Prostate gland (tissue), 2 donors: Measurements from ENCODE around the gene KRT85.

ENCODE experiments used
- POLR2A ChIP-seq: fragments of 450-650 bp; IDR thresholded peaks from one replicate; pipeline ENCODE4 v1.6.1; 2016; ENCODE audit warnings: antibody characterized with exemption, mild to moderate bottlenecking
- POLR2AphosphoS5 ChIP-seq: sonication (generic); formaldehyde crosslinking; IDR thresholded peaks from one replicate; pipeline ENCODE4 v1.6.1; 2017; ENCODE audit warnings: antibody characterized with exemption
- TF ChIP-seq, protein P1 (sequence below), 4 experiments: fragments of 200-600 bp in 2 of 4; fragments of 450-650 bp in 2 of 4; sonication (generic) in 2 of 4; IDR thresholded peaks; 1 replicate in 3 of 4; 2 replicates in 1 of 4; pipeline ENCODE4 v1.5.1; 2016 to 2019; ENCODE audit warnings: antibody characterized with exemption in 4 of 4, mild to moderate bottlenecking in 2 of 4, moderate library complexity in 2 of 4

DNA sequence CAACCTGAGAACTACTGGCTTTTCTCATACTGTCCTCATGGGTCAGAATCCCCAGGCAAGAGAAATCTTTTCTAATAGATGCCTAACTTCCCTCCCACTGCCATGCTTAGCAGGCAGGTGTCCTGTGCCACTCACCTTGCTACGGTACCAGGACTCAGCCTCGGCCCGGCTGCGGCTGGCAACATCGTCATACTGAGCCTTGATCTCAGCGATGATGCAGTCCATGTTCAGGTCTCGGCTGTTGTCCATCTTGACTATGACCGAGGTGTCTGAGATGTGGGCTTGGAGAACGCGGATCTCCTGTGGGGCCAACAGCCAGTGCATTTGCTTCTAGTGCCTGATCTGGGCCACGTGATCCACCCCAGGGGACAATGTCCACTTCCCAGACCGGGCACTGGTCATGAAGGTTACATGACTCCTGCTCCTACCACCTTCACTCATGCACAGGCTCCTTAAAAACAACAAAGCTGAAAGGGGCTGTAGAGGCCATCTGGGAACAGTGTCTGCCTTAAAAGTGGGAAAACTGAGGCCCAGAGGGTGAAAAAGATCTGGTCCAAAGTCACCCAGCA is 4.1 kb downstream of the KRT85 start:
- TF ChIP-seq POLR2A (no peak), POLR2AphosphoS5 (no peak)
- TF ChIP-seq, protein P1, sequence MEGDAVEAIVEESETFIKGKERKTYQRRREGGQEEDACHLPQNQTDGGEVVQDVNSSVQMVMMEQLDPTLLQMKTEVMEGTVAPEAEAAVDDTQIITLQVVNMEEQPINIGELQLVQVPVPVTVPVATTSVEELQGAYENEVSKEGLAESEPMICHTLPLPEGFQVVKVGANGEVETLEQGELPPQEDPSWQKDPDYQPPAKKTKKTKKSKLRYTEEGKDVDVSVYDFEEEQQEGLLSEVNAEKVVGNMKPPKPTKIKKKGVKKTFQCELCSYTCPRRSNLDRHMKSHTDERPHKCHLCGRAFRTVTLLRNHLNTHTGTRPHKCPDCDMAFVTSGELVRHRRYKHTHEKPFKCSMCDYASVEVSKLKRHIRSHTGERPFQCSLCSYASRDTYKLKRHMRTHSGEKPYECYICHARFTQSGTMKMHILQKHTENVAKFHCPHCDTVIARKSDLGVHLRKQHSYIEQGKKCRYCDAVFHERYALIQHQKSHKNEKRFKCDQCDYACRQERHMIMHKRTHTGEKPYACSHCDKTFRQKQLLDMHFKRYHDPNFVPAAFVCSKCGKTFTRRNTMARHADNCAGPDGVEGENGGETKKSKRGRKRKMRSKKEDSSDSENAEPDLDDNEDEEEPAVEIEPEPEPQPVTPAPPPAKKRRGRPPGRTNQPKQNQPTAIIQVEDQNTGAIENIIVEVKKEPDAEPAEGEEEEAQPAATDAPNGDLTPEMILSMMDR (IDR thresholded peaks at IDR 0.05), result no peak
